OCI-LY1 (cell line): ENCODE results near the gene ALX4.

Experiments
- H2AFZ ChIP-seq: fragments of 200-600 bp; sonication (generic), shearing (Covaris generic); 2 replicates; pipeline ENCODE4 v1.6.0; 2014; ENCODE audit warnings: antibody characterized with exemption, mild to moderate bottlenecking, low read length
- H3F3A ChIP-seq: fragments of 200-600 bp; sonication (generic), shearing (Covaris generic); 2 replicates; pipeline ENCODE4 v1.6.0; 2014; ENCODE audit warnings: mild to moderate bottlenecking, antibody characterized with exemption, low read length, moderate library complexity; ENCODE audit not compliant: insufficient read depth
- H3K27ac ChIP-seq: fragments of 200-600 bp; sonication (generic); 2 replicates; pipeline ENCODE4 v1.5.1; 2014; ENCODE audit warnings: low read length, mixed run types, mild to moderate bottlenecking, low read depth; ENCODE audit not compliant: poor library complexity, severe bottlenecking
- H3K27me3 ChIP-seq: fragments of 200-600 bp; sonication (generic); 2 replicates; pipeline ENCODE4 v1.6.0; 2014; ENCODE audit warnings: antibody characterized with exemption, mild to moderate bottlenecking, low read length, moderate library complexity; ENCODE audit not compliant: insufficient read depth
- H3K36me3 ChIP-seq: fragments of 200-600 bp; sonication (generic); 2 replicates; pipeline ENCODE4 v1.6.1; 2014; ENCODE audit warnings: mild to moderate bottlenecking, antibody characterized with exemption, low read length, moderate library complexity, mixed read lengths; ENCODE audit not compliant: insufficient read depth
- H3K4me1 ChIP-seq: fragments of 200-600 bp; sonication (generic); 2 replicates; pipeline ENCODE4 v1.5.1; 2014; ENCODE audit warnings: mild to moderate bottlenecking, low read length, moderate library complexity; ENCODE audit not compliant: insufficient read depth, severe bottlenecking
- H3K4me2 ChIP-seq: fragments of 200-600 bp; sonication (generic), shearing (Covaris generic); 2 replicates; pipeline ENCODE4 v1.6.1; 2014; ENCODE audit warnings: low read length
- H3K4me3 ChIP-seq: fragments of 200-600 bp; sonication (generic); 2 replicates; pipeline ENCODE4 v1.5.1; 2014; ENCODE audit warnings: low read length, low read depth, mild to moderate bottlenecking, mixed read lengths; ENCODE audit not compliant: poor library complexity, severe bottlenecking
- H3K79me2 ChIP-seq: fragments of 200-600 bp; shearing (Covaris generic); 2 replicates; pipeline ENCODE4 v1.6.1; 2016; ENCODE audit warnings: mixed run types, low read length, mixed read lengths; ENCODE audit not compliant: insufficient read depth
- H3K9ac ChIP-seq: fragments of 200-600 bp; sonication (generic), shearing (Covaris generic); 2 replicates; pipeline ENCODE4 v1.6.1; 2014; ENCODE audit warnings: mild to moderate bottlenecking, low read length, mixed read lengths
- H3K9me2 ChIP-seq: fragments of 200-600 bp; sonication (generic), shearing (Covaris generic); 2 replicates; pipeline ENCODE4 v1.6.1; 2014; ENCODE audit warnings: low read depth, mild to moderate bottlenecking, low read length, mixed read lengths
- H3K9me3 ChIP-seq: fragments of 200-600 bp; shearing (Covaris generic); 2 replicates; pipeline ENCODE4 v1.6.1; 2014; ENCODE audit warnings: low read length, mixed read lengths
- H4K20me1 ChIP-seq: fragments of 200-600 bp; sonication (generic), shearing (Covaris generic); 2 replicates; pipeline ENCODE4 v1.6.0; 2016; ENCODE audit warnings: mild to moderate bottlenecking, low read length; ENCODE audit not compliant: insufficient read depth
- CTCF ChIP-seq: fragments of 200-600 bp; sonication (generic), shearing (Covaris generic); IDR thresholded peaks from 2 replicates; pipeline ENCODE4 v1.5.1; 2017; ENCODE audit warnings: mild to moderate bottlenecking, antibody characterized with exemption, low read length, moderate library complexity, mixed read lengths
- EZH2 ChIP-seq: fragments of 200-600 bp; sonication (generic), shearing (Covaris generic); IDR thresholded peaks from 2 replicates; pipeline ENCODE4 v1.8.0; 2017; ENCODE audit warnings: borderline replicate concordance, mixed run types, mild to moderate bottlenecking, antibody characterized with exemption, low read length, moderate library complexity, mixed read lengths

The ALX4 gene

GRCh38 chr11:44261800-44262591 is 47.9 kb downstream of the ALX4 start:
- Histone ChIP-seq H3K4me2 (no peak overlapping the region), H3K9ac (no peak overlapping the region), H3K79me2 (no peaks in the 10 kb centered on the region), H3K4me1 (no peaks in the 10 kb centered on the region), H4K20me1 (no peaks in the 10 kb centered on the region), H3K4me3 (no peak overlapping the region), H3F3A (no peaks in the 10 kb centered on the region), H3K9me2 (no peaks in the 10 kb centered on the region), H3K36me3 (no peaks in the 10 kb centered on the region), H3K27ac (no peak overlapping the region), H3K9me3 (no peaks in the 10 kb centered on the region), H3K27me3 (no peaks in the 10 kb centered on the region), H2AFZ (no peak overlapping the region)
- TF ChIP-seq EZH2, result no peak
- no peak for TF ChIP-seq CTCF

- no peaks in the 10 kb centered on the region for H3F3A ChIP-seq
- no peaks in the 10 kb centered on the region for H3K4me1 ChIP-seq
- H3K4me2 ChIP-seq, result no peak overlapping the region
- H2AFZ ChIP-seq, result no peak overlapping the region
- no peaks in the 10 kb centered on the region for H3K9me3 ChIP-seq
- H4K20me1 ChIP-seq, result no peaks in the 10 kb centered on the region
- no peaks in the 10 kb centered on the region for H3K36me3 ChIP-seq
- H3K79me2 ChIP-seq, result no peaks in the 10 kb centered on the region
- no peaks in the 10 kb centered on the region for H3K27me3 ChIP-seq
- H3K4me3 ChIP-seq, result no peak overlapping the region
- no peaks in the 10 kb centered on the region for H3K9me2 ChIP-seq
- TF ChIP-seq EZH2 (no peak), CTCF (no peak)
- no peak overlapping the region for H3K9ac ChIP-seq
- H3K27ac ChIP-seq, result no peak overlapping the region
Measured at GRCh38 chr11:44260081-44260480, 49.9 kb downstream of the ALX4 start.

- no peaks in the 10 kb centered on the region for H3K4me1 ChIP-seq
Measured at GRCh38 chr11:44258839-44259420, 51.0 kb downstream of the ALX4 start.

More at GRCh38 chr11:44258839-44259420, 51.0 kb downstream of the ALX4 start:
- Histone ChIP-seq H4K20me1 (no peaks in the 10 kb centered on the region), H3K9me2 (no peaks in the 10 kb centered on the region), H3K9ac (no peak overlapping the region), H3K4me2 (no peak overlapping the region), H3K36me3 (no peaks in the 10 kb centered on the region), H2AFZ (no peak overlapping the region), H3K27me3 (no peaks in the 10 kb centered on the region), H3K79me2 (no peaks in the 10 kb centered on the region), H3K27ac (no peak overlapping the region), H3K4me3 (no peak overlapping the region), H3F3A (no peaks in the 10 kb centered on the region), H3K9me3 (no peaks in the 10 kb centered on the region)
- TF ChIP-seq EZH2 (no peak), CTCF (no peak)
